GM12864 (cell line): ENCODE data around the gene AOPEP.
"Not testable (repeated sequence)": the region's sequence is repeated elsewhere in the genome, so short reads cannot be mapped to it uniquely, and the experiment has no call there.

ENCODE experiments used
- DNase-seq: peaks from one replicate; pipeline ENCODE4 v3.0.0-alpha.2; 2011; ENCODE audit warnings: low read depth
- H3K4me3 ChIP-seq: 2 replicates; pipeline ENCODE4 v1.5.1; 2011; ENCODE audit warnings: mild to moderate bottlenecking, low read depth, low read length, control low read depth
- TF ChIP-seq, protein P1 (sequence below): IDR thresholded peaks from 2 replicates; pipeline ENCODE4 v1.5.1; 2011; ENCODE audit warnings: low read depth, mild to moderate bottlenecking, moderate library complexity, low read length, control low read depth, inconsistent platforms; ENCODE audit errors: missing control alignments

Gene AOPEP

GRCh38 chr9:94933511-94933828, 207.0 kb downstream of the AOPEP start:
- no peak for DNase-seq

DNA sequence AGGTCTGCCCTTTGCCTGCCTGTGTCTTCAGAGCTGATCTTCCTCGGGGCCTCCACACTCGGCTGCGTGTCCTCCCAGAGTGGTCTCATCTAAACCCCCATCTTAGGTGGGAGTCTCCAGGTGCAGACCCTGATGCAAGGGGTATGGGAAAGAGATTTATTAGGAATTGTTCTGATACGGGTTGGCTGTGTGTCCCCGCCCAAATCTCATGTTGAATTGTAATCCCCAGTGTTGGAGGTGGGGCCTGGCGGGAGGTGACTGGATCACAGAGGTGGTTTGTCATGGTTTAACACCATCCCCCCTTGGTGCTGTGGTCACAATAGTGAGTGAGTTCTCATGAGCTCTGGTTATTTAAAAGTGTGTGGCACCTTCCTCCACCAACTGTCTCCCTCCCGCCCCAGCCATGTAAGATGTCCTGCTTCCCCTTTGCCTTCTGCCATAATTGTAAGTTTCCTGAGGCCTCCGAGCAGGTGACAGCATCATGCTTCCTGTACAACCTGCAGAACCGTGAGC, 208.4 kb downstream of the AOPEP start:
- TF ChIP-seq, protein P1, sequence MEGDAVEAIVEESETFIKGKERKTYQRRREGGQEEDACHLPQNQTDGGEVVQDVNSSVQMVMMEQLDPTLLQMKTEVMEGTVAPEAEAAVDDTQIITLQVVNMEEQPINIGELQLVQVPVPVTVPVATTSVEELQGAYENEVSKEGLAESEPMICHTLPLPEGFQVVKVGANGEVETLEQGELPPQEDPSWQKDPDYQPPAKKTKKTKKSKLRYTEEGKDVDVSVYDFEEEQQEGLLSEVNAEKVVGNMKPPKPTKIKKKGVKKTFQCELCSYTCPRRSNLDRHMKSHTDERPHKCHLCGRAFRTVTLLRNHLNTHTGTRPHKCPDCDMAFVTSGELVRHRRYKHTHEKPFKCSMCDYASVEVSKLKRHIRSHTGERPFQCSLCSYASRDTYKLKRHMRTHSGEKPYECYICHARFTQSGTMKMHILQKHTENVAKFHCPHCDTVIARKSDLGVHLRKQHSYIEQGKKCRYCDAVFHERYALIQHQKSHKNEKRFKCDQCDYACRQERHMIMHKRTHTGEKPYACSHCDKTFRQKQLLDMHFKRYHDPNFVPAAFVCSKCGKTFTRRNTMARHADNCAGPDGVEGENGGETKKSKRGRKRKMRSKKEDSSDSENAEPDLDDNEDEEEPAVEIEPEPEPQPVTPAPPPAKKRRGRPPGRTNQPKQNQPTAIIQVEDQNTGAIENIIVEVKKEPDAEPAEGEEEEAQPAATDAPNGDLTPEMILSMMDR = no peak
- no peak for DNase-seq
- H3K4me3 ChIP-seq = no peak overlapping the region

More at GRCh38 chr9:94933511-94933828, 207.0 kb downstream of the AOPEP start:
- no peak overlapping the region for H3K4me3 ChIP-seq
- TF ChIP-seq, protein P1 = no peak

DNA sequence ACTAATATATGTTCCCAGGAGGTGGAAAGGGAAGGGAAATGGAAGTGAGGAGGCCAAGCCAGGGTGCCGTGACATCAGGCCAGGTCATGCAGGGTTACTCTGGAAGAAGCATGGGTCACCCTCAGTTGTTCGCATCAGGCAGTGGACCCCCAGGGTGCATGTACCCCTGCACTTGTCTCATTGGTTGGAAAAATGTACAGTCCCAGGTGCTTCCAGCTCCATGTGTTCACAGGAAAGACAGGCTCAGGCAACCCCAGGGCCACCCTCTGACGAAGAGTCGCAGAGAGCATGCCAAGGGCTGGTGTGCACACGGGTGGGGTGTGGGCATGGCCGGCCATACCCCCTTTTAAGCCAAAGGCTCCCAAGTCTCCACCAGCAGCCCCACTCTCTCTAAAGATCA, 208.9 kb downstream of the AOPEP start:
- H3K4me3 ChIP-seq = no peak overlapping the region
- no peak for DNase-seq
- TF ChIP-seq, protein P1 = no peak

DNA sequence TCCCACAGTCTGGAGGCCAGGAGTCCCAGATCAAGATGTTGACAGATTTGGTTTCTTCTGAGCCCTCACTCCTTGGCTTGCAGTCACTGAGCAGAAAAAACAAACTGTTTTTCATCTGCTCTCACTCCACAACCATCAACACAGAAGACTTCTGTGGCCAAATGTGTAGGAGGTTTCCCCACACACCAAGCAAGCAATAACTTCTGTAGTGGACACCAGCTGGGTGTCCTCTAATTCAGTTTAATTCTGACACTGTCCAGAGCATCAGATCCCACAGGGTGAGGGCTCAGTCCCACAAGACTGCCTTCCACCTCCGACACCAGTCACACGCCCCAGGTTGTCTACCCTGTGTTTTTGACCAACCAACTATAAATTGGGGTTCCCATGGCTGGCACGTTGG, 209.9 kb downstream of the AOPEP start:
- DNase-seq = no peak
- TF ChIP-seq, protein P1 = no peak
- H3K4me3 ChIP-seq = no peak overlapping the region

DNA sequence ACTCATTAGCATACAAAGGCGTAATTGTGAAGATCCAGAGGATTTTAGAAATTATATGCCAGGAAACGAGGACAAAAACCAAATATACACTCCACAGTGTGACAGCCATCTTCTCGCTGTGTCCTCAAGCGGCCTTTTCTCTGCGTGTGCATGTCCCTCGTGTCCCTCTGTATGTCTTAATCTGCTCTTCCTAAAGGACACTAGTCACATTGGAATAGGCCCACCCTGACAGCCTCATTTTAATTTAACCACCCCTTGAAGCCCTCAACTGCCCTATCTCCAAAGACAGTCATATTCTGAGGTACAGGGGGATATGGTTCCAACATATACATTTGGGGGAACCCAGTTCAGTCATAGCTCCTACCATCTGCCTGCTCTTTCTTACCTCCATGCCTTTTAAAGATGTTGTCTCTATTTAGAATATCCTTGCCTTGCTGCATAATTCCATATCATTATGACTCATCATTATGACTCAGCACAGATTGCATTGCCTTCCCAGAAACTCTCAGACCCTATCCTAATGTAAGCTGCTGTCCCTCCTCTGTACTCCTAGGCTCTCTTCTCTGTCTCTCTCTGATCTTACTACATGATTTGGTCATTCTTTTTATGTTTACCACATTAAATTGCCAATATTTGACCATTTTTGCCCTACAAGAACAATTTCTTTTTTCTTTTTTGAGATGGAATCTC, 210.9 kb downstream of the AOPEP start:
- DNase-seq = no peak
- TF ChIP-seq, protein P1 = no peak
- H3K4me3 ChIP-seq = no peak overlapping the region

DNA sequence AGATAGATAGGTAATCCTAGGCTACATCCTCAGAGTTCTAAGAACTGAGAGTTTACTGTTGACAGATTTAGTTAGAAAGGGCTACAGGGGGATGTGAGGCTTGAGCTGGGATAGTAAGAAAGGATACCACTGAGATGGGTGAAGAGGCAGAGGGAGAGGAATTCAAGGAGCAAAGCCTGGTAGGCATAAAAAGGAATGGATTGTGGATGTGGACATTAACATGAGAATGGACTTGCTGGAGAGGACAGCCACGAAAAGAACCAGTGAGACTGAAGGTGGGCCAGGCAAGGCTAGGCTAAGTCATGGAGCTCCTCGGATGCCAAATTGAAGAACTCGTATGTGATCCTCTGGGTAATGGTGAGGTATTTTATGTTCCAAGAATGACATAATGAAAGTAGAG, 211.9 kb downstream of the AOPEP start:
- DNase-seq = no peak
- H3K4me3 ChIP-seq = no peak overlapping the region
- TF ChIP-seq, protein P1 = no peak

DNA sequence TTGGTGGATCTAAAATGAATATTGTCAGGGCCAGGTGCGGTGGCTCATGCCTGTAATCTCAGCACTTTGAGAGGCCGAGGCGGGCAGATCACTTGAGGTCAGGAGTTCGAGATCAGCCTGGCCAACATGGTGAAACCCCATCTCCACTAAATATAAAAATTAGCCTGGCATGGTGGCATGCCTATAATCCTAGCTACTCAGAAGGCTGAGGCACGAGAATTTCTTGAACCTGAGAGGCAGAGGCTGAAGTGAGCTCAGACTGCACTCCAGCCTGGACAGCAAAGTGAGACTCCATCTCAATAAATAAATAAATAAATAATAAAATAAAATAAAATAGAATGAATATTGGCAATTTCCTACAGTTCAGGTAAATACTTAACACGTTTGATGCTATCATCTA, 213.8 kb downstream of the AOPEP start:
- not testable (repeated sequence) for H3K4me3 ChIP-seq, DNase-seq
